ENCODE measurements around the gene CANX.
"Not testable (repeated sequence)": the region's sequence is repeated elsewhere in the genome, so short reads cannot be mapped to it uniquely, and the experiment has no call there.

The CANX gene

GRCh38 chr5:179679014-179679674, 19.6 kb upstream of the CANX start:
- peak overlapping the region; percentile 100 for H3K27ac ChIP-seq
- TF ChIP-seq ZFX (IDR thresholded peaks at IDR 0.05), result peak; percentile 93
- TF ChIP-seq CTCF (conservative IDR thresholded peaks at IDR 0.05), result peak; percentile 82

DNA sequence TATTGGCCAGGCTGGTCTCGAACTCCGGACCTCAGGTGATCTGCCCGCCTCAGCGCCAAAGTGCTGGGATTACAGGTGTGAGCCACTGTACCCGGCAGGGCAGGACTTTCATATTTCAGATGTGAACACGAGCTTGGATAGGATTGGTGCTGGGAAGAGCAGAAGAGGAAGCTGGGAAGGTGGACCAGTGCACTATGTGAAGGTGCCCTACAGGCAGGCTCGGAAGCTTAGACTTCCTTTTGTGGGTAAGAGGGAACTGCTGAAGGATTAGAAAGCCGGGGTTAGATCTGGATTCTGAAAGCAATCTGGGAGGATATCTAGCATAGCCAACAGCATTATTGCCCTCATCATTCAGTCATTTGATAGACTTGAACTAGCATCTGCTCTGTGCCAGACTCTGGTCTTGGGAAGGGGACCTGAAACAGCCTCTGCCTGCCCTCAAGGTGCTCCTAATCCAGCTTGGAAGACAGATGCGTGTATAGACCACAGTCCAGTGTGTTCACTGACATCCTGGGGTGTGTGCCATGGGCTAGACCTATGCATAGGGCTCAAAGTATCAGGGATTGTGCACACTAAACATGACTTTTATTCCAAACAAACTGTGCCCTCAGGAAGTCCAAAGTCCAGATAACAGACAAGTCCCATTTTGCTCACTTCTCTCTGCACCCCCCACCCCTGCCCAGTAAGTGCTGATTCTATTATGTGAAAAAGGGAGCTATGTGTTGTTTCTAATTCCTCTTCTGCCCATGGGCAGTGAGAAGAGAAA, 18.6 kb upstream of the CANX start:
- TF ChIP-seq ZFX (IDR thresholded peaks at IDR 0.05) (no peak), CTCF (conservative IDR thresholded peaks at IDR 0.05) (no peak)
- peak overlapping the region; percentile 100 for H3K27ac ChIP-seq

GRCh38 chr5:179680780-179681401, 17.9 kb upstream of the CANX start, which contains the start of gene CBY3:
Gene CBY3 (minus strand): TSS chr5:179681034. CDS start chr5:179680918, 116 bp downstream.
- TF ChIP-seq CTCF (conservative IDR thresholded peaks at IDR 0.05), result no peak
- no peak for TF ChIP-seq ZFX (IDR thresholded peaks at IDR 0.05)
- H3K27ac ChIP-seq, result peak within 1 kb of the TSS; percentile 100

- not testable (repeated sequence) for H3K27ac ChIP-seq
Measured at GRCh38 chr5:179689212-179689611, 9.6 kb upstream of the CANX start.

DNA sequence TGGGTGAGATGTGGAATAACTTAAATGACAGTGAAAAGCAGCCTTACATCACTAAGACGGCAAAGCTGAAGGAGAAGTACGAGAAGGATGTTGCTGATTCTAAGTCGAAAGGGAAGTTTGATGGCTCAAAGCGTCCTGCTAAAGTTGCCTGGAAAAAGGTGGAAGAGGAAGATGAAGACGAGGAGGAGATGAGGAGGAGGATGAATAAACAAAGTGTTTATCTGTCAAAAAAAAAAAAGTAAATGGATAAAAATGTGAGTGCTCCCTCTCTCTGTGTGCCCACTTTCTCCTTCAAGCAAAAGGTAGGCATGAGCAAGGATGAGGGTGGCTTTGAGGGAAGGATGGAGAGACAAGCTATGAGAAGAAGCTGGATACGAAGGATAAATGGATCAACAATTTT, 4.2 kb upstream of the CANX start:
- no peak for TF ChIP-seq ZFX (IDR thresholded peaks at IDR 0.05)
- TF ChIP-seq CTCF (conservative IDR thresholded peaks at IDR 0.05), result no peak
- H3K27ac ChIP-seq, result no peak overlapping the region

GRCh38 chr5:179696603-179697002, 2.2 kb upstream of the CANX start:
- TF ChIP-seq CTCF (conservative IDR thresholded peaks at IDR 0.05) (no peak), ZFX (IDR thresholded peaks at IDR 0.05) (no peak)
- H3K27ac ChIP-seq, result peak overlapping the region; percentile 99

DNA sequence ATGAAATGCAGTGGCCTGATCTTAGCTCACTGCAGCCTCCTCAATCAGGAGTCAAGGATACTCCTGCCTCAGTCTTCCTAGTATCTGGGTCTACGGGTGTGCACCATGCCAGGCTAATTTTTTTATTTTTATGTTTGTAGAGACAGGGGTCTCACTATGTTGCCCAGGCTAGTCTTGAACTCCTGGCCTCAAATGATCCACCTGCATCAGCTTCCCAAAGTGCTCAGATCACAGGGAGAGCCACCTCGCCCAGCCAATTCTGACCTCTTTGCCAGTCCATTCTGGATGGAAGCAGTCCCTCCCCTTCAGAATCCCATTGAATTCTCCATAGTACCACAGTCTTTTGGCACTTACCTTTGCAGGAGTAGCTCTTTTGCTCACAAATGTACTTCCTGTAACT, 1.7 kb upstream of the CANX start:
- TF ChIP-seq ZFX (IDR thresholded peaks at IDR 0.05) (no peak), CTCF (conservative IDR thresholded peaks at IDR 0.05) (no peak)
- H3K27ac ChIP-seq, result peak overlapping the region; percentile 99

DNA sequence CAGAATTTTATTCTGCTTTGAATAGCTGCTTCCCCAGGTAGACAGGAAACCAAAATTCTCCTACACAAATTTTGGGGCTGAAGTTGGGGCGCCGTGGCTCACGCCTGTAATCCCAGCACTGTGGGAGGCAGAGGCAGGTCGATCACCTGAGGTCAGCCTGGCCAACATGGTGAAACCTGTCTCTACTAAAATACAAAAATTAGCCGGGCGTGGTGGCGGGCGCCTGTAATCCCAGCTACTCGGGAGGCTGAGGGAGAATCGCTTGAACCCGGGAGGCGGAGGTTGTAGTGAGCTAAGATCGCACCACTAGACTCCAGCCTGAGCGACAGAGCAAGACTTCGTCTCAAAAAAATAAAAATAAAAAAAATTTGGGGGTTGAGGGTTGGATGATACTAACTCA, 1.2 kb upstream of the CANX start:
- H3K27ac ChIP-seq, result peak overlapping the region; percentile 99
